Mucosa of descending colon (tissue), 3 donors: ENCODE data around the gene JMJD7. TPM values are rescaled to one million over a fixed set of nuclear protein-coding genes. Genes with fewer than 3 reads are reported as not detected.

Experiments used
- ATAC-seq: fragments of 200-7000 bp; cut with Tn5 transposase; one replicate; pipeline ENCODE4 v1.9.1; 2020; ENCODE audit warnings: mild to moderate bottlenecking, moderate library complexity
- DNase-seq, 3 donors: peaks; one replicate each; pipeline ENCODE4 v3.0.0-alpha.2; 2020
- H3K36me3 ChIP-seq: fragments of 200-600 bp; one replicate; pipeline ENCODE4 v1.8.0; 2021; ENCODE audit warnings: low read depth, mild to moderate bottlenecking
- H3K4me1 ChIP-seq: fragments of 200-600 bp; one replicate; pipeline ENCODE4 v1.8.0; 2021; ENCODE audit warnings: low read depth, mild to moderate bottlenecking
- H3K4me3 ChIP-seq: fragments of 200-600 bp; one replicate; pipeline ENCODE4 v1.8.0; 2021; ENCODE audit warnings: mild to moderate bottlenecking
- H3K9me3 ChIP-seq: fragments of 200-600 bp; one replicate; pipeline ENCODE4 v1.8.0; 2021; ENCODE audit warnings: mild to moderate bottlenecking
- intact Hi-C, 2 donors: fragments of 100-400 bp; cut with DNase I in 1 of 2; cut with micrococcal nuclease in 1 of 2; formaldehyde crosslinking; loops; one replicate each; pipeline versions ENCODE4 v1.11.0 to v1.11.1; 2022; cut with DNase I, micrococcal nuclease
- microRNA-seq: library from miRNA; unstranded; fragments of <30 nt; microRNA quantifications from one replicate; pipeline ENCODE4, GENCODE V29; 2019
- total RNA-seq, 3 donors: library from RNA; stranded (reverse); fragmentation: NEBNext Ultra II Directional in 2 of 3; extraction: Animal tissue kit (Norgen Biotek cat#: 25700) in 2 of 3; gene quantifications; one replicate each; pipeline versions ENCODE4 v1.2.1 to v1.2.4, GENCODE V29; 2021 to 2023
- TF ChIP-seq, protein P1 (sequence below): fragments of 200-600 bp; IDR thresholded peaks from one replicate; pipeline ENCODE4 v1.8.0; 2022; ENCODE audit warnings: antibody characterized with exemption, mild to moderate bottlenecking
- donor health status: DM: no; HTN: no; CAD: no; lungs with moderate emphysema.
- donor health status: DM: no; HTN: no; CAD: no.
- donor health status: DM: no; HTN: yes; CAD: no.

The JMJD7 gene
- total RNA-seq, 3 donors from 2014 or later, result 9.8 to 15.2 (median 10.8) TPM

- ATAC-seq, result no peak
- Histone ChIP-seq H3K4me1 (peaks cover 9% of the 10 kb centered on the region), H3K9me3 (no peaks in the 10 kb centered on the region), H3K36me3 (no peaks in the 10 kb centered on the region), H3K4me3 (no peak overlapping the region)
- intact Hi-C loops, result no loop called here
- TF ChIP-seq, protein P1, sequence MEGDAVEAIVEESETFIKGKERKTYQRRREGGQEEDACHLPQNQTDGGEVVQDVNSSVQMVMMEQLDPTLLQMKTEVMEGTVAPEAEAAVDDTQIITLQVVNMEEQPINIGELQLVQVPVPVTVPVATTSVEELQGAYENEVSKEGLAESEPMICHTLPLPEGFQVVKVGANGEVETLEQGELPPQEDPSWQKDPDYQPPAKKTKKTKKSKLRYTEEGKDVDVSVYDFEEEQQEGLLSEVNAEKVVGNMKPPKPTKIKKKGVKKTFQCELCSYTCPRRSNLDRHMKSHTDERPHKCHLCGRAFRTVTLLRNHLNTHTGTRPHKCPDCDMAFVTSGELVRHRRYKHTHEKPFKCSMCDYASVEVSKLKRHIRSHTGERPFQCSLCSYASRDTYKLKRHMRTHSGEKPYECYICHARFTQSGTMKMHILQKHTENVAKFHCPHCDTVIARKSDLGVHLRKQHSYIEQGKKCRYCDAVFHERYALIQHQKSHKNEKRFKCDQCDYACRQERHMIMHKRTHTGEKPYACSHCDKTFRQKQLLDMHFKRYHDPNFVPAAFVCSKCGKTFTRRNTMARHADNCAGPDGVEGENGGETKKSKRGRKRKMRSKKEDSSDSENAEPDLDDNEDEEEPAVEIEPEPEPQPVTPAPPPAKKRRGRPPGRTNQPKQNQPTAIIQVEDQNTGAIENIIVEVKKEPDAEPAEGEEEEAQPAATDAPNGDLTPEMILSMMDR, result no peak
- DNase-seq, result no peak
These were observed 58.8 kb downstream of the JMJD7 start for GRCh38 chr15:41886741-41887140.

GRCh38 chr15:41887161-41887560, 59.3 kb downstream of the JMJD7 start:
- no peak for DNase-seq
- Histone ChIP-seq H3K36me3 (no peaks in the 10 kb centered on the region), H3K4me3 (no peak overlapping the region), H3K4me1 (peaks cover 5% of the 10 kb centered on the region), H3K9me3 (no peaks in the 10 kb centered on the region)
- ATAC-seq, result no peak
- TF ChIP-seq, protein P1, result no peak
- intact Hi-C loops, result no loop called here

Small RNAs within 50 kb of the gene (microRNA-seq; reads per million reads assigned to microRNA genes)
- not detected for gene MIR4310

Other genes with a start within 250 kb of the JMJD7 start
- 10 to 100 TPM; 29.1 to 50.5 (median 29.2) TPM for gene MGA, start 167.7 kb upstream of the JMJD7 start, total RNA-seq
- 10 to 100 TPM; 15.2 to 35.5 (median 16.0) TPM for gene MAPKBP1, start 53.6 kb upstream of the JMJD7 start, total RNA-seq
- gene PLA2G4B, start 10.8 kb downstream of the JMJD7 start, total RNA-seq, result 1 to 10 TPM; 5.2 to 9.7 (median 6.4) TPM
- gene SPTBN5, start 66.0 kb downstream of the JMJD7 start, total RNA-seq, result 1 to 10 TPM in 1 of 3 donors, under 1 TPM in 2; 0.36 to 2.2 (median 0.87) TPM
- gene EHD4, start 144.5 kb downstream of the JMJD7 start, total RNA-seq, result 10 to 100 TPM; 26.4 to 39.0 (median 35.0) TPM
- gene PLA2G4E, start 192.9 kb downstream of the JMJD7 start, total RNA-seq, result under 1 TPM; 0.06 to 0.27 (median 0.09) TPM